Activated T-helper 1 cell treated with anti-CD3 and anti-CD28 coated beads, Interleukin-2, amount 50 U/mL, for 16 hours (primary cell): ENCODE data around the gene MRPL36.

Source experiments
- DNase-seq, 2 donors: peaks; one replicate each; pipeline ENCODE4 v3.0.0-alpha.2; 2020; ENCODE audit warnings: low read depth in 1 of 2, low spot score in 1 of 2

Gene MRPL36

GRCh38 chr5:1782385-1783215, 17.0 kb downstream of the MRPL36 start:
- no peak for DNase-seq

- DNase-seq: no peak
These were observed 17.8 kb downstream of the MRPL36 start for GRCh38 chr5:1781726-1782384.

- no peak for DNase-seq
These were observed 18.5 kb downstream of the MRPL36 start for GRCh38 chr5:1781107-1781506.

GRCh38 chr5:1780614-1780930, 19.1 kb downstream of the MRPL36 start:
- DNase-seq: no peak

GRCh38 chr5:1779782-1780613, 19.6 kb downstream of the MRPL36 start:
- no peak for DNase-seq

GRCh38 chr5:1779021-1779680, 20.5 kb downstream of the MRPL36 start:
- no peak for DNase-seq

GRCh38 chr5:1778138-1779020, 21.3 kb downstream of the MRPL36 start:
- DNase-seq: no peak

GRCh38 chr5:1777281-1778137, 22.1 kb downstream of the MRPL36 start:
- no peak for DNase-seq

- no peak for DNase-seq
These were observed 22.8 kb downstream of the MRPL36 start for GRCh38 chr5:1776831-1777230.

- DNase-seq: no peak
These were observed 27.0 kb downstream of the MRPL36 start for GRCh38 chr5:1772634-1773033.

GRCh38 chr5:1771149-1772065, 28.2 kb downstream of the MRPL36 start:
- DNase-seq: no peak

- no peak for DNase-seq
These were observed 29.2 kb downstream of the MRPL36 start for GRCh38 chr5:1770443-1770802.

GRCh38 chr5:1769752-1770442, 29.7 kb downstream of the MRPL36 start:
- DNase-seq: no peak

GRCh38 chr5:1769017-1769640, 30.5 kb downstream of the MRPL36 start:
- no peak for DNase-seq

- DNase-seq: no peak
These were observed 31.2 kb downstream of the MRPL36 start for GRCh38 chr5:1768283-1769000.

- DNase-seq: no peak
These were observed 31.9 kb downstream of the MRPL36 start for GRCh38 chr5:1767524-1768282.
